ENCODE results near the gene PGBD5. TPM values are rescaled to one million over a fixed set of nuclear protein-coding genes. Genes with fewer than 3 reads are reported as not detected.
A peak's percentile ranks its signal among the peaks of the same experiment; 100 is the strongest.

The PGBD5 gene
- polyA plus RNA-seq, 1 of the 3 experiments (the other 2 are of a cell fraction) = 0.15 TPM

DNA sequence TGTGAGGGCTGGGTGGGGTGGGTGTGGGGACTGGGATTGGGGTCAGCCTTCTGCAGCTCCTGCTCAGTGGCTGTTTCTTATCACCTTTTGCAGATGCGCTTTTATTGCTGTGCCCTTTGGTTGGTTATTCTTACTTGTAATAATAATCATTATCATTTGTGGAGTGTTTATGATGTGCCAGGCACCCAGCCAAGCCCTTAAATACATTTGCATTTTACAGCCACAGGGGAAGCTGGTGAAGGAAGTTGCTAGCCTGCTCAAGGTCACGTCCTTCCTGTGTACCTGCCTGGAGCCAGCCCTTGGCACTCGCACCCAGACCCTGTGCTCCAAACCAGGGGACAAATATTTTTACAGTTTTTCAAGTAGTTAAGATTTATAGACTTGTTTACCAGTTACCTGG, 144.0 kb downstream of the PGBD5 start:
- Histone ChIP-seq H3K4me2 (no peak overlapping the region), H3K4me3 (ENCODE audit: low read depth in 2 of 2, low read length in 1 of 2) (no peak overlapping the region), H3K36me3 (replicated peaks in 1 of 2; ENCODE audit: control insufficient read depth in 1 of 2, insufficient read depth in 2 of 2, low read length in 1 of 2) (peaks cover 3 to 33% of the 10 kb centered on the region in 2 experiments), H3K27me3 (ENCODE audit: insufficient read depth) (no peaks in the 10 kb centered on the region), H3K9me2 (no peaks in the 10 kb centered on the region), H3K79me2 (ENCODE audit: insufficient read depth) (no peaks in the 10 kb centered on the region), H3K4me1 (ENCODE audit: control insufficient read depth in 1 of 2, insufficient read depth in 2 of 2, low read depth in 1 of 2, low read length in 1 of 2) (peaks cover 0 to 22% of the 10 kb centered on the region in 2 experiments; a peak in 1 of 4 replicates), H3K27ac (ENCODE audit: low read depth in 2 of 2, low read length in 1 of 2) (peak overlapping the region in 1 of 2 experiments; percentile 79; a peak in 2 of 4 replicates), H2AFZ (ENCODE audit: low read depth) (no peak overlapping the region), H4K20me1 (ENCODE audit: insufficient read depth) (no peaks in the 10 kb centered on the region), H3F3A (replicated peaks; ENCODE audit: insufficient read depth) (no peaks in the 10 kb centered on the region), H3K9me3 (no peaks in the 10 kb centered on the region), H3K9ac (no peak overlapping the region)
- DNase-seq = peak; percentile 58
- TF ChIP-seq EP300 (IDR thresholded peaks at IDR 0.05; ENCODE audit: borderline replicate concordance in 1 of 2, low read depth in 1 of 2, low read length in 1 of 2) = peak in 1 of 2 experiments; percentile 51; a peak in 1 of 4 replicates
- TF ChIP-seq MEF2A (IDR thresholded peaks at IDR 0.05; ENCODE audit: borderline replicate concordance, low read depth) = no peak
- TF ChIP-seq, protein P1, sequence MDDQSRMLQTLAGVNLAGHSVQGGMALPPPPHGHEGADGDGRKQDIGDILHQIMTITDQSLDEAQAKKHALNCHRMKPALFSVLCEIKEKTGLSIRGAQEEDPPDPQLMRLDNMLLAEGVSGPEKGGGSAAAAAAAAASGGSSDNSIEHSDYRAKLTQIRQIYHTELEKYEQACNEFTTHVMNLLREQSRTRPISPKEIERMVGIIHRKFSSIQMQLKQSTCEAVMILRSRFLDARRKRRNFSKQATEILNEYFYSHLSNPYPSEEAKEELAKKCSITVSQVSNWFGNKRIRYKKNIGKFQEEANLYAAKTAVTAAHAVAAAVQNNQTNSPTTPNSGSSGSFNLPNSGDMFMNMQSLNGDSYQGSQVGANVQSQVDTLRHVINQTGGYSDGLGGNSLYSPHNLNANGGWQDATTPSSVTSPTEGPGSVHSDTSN (IDR thresholded peaks at IDR 0.05) = no peak
- no peak for TF ChIP-seq RXRA (IDR thresholded peaks at IDR 0.05; ENCODE audit: borderline replicate concordance, low read depth)
- no peak for TF ChIP-seq RAD21 (IDR thresholded peaks at IDR 0.05; ENCODE audit: low read length)
- no peak for TF ChIP-seq FOXM1 (IDR thresholded peaks at IDR 0.05; ENCODE audit: low read depth)
- TF ChIP-seq FOXJ3 (CRISPR knock-in tag; IDR thresholded peaks at IDR 0.05) = no peak
- TF ChIP-seq NRF1 (IDR thresholded peaks at IDR 0.05; ENCODE audit: low read depth, low read length) = no peak
- TF ChIP-seq TCF12 (IDR thresholded peaks at IDR 0.05) = no peak
- TF ChIP-seq RCOR1 (IDR thresholded peaks at IDR 0.05; ENCODE audit: low read length) = 0 out of 2 replicates have a peak, but pooled peaks have one; percentile 29
- no peak for TF ChIP-seq ELF1 (IDR thresholded peaks at IDR 0.05)
- no peak for TF ChIP-seq NFIC (IDR thresholded peaks at IDR 0.05; ENCODE audit: borderline replicate concordance)
- TF ChIP-seq, protein P2, sequence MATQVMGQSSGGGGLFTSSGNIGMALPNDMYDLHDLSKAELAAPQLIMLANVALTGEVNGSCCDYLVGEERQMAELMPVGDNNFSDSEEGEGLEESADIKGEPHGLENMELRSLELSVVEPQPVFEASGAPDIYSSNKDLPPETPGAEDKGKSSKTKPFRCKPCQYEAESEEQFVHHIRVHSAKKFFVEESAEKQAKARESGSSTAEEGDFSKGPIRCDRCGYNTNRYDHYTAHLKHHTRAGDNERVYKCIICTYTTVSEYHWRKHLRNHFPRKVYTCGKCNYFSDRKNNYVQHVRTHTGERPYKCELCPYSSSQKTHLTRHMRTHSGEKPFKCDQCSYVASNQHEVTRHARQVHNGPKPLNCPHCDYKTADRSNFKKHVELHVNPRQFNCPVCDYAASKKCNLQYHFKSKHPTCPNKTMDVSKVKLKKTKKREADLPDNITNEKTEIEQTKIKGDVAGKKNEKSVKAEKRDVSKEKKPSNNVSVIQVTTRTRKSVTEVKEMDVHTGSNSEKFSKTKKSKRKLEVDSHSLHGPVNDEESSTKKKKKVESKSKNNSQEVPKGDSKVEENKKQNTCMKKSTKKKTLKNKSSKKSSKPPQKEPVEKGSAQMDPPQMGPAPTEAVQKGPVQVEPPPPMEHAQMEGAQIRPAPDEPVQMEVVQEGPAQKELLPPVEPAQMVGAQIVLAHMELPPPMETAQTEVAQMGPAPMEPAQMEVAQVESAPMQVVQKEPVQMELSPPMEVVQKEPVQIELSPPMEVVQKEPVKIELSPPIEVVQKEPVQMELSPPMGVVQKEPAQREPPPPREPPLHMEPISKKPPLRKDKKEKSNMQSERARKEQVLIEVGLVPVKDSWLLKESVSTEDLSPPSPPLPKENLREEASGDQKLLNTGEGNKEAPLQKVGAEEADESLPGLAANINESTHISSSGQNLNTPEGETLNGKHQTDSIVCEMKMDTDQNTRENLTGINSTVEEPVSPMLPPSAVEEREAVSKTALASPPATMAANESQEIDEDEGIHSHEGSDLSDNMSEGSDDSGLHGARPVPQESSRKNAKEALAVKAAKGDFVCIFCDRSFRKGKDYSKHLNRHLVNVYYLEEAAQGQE (IDR thresholded peaks at IDR 0.05; ENCODE audit: low read depth, low read length) = no peak
- WGBS (ENCODE audit: low lambda C conversion rate) = 70% methylated on average over 3 of the region's 3 CpGs
- ChIA-PET POLR2A (no interaction called here), CTCF (no interaction called here)

DNA sequence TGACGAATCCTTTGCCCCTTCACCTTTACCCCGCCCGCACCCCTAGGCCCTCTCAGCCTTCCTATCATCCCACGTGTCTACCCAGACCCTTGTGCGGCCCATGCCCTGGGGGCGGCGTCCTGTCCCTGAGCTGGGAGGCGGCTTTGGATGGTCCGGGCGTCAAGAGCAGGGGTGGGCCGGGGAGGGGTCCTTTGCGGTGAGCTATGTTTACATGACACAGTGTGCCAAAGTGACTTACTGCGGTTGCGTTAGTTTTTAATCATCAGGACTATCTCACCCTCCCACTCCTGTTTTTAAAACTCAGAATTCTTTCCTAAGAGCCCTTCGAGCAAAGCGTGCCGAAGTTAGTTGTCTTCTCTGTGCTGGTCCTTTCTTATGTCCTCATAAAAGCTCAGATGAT, 144.6 kb downstream of the PGBD5 start:
- CTCF ChIA-PET = no interaction called here
- WGBS (ENCODE audit: low lambda C conversion rate) = 94% methylated on average over 17 of the region's 17 CpGs
- no peak for DNase-seq
- no peak for TF ChIP-seq MEF2A (IDR thresholded peaks at IDR 0.05; ENCODE audit: borderline replicate concordance, low read depth)
- TF ChIP-seq FOXM1 (IDR thresholded peaks at IDR 0.05; ENCODE audit: low read depth) = no peak
- TF ChIP-seq RFX5 (IDR thresholded peaks at IDR 0.05; ENCODE audit: low read length) = no peak
- no peak for TF ChIP-seq TEAD4 (IDR thresholded peaks at IDR 0.05; ENCODE audit: borderline replicate concordance, insufficient read depth)
- TF ChIP-seq, protein P3, sequence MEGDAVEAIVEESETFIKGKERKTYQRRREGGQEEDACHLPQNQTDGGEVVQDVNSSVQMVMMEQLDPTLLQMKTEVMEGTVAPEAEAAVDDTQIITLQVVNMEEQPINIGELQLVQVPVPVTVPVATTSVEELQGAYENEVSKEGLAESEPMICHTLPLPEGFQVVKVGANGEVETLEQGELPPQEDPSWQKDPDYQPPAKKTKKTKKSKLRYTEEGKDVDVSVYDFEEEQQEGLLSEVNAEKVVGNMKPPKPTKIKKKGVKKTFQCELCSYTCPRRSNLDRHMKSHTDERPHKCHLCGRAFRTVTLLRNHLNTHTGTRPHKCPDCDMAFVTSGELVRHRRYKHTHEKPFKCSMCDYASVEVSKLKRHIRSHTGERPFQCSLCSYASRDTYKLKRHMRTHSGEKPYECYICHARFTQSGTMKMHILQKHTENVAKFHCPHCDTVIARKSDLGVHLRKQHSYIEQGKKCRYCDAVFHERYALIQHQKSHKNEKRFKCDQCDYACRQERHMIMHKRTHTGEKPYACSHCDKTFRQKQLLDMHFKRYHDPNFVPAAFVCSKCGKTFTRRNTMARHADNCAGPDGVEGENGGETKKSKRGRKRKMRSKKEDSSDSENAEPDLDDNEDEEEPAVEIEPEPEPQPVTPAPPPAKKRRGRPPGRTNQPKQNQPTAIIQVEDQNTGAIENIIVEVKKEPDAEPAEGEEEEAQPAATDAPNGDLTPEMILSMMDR (IDR thresholded peaks at IDR 0.05) = no peak
- TF ChIP-seq NRF1 (IDR thresholded peaks at IDR 0.05; ENCODE audit: low read depth, low read length) = no peak
- no peak for TF ChIP-seq TCF12 (IDR thresholded peaks at IDR 0.05)
- no peak for TF ChIP-seq RXRA (IDR thresholded peaks at IDR 0.05; ENCODE audit: borderline replicate concordance, low read depth)
- TF ChIP-seq RAD21 (IDR thresholded peaks at IDR 0.05; ENCODE audit: low read length) = no peak
- TF ChIP-seq MXI1 (IDR thresholded peaks at IDR 0.05; ENCODE audit: low read depth, low read length) = no peak
- no peak for TF ChIP-seq FOSL2 (IDR thresholded peaks at IDR 0.05; ENCODE audit: borderline replicate concordance, low read depth)
- no peak for TF ChIP-seq EP300 (IDR thresholded peaks at IDR 0.05; ENCODE audit: borderline replicate concordance in 1 of 2, low read depth in 1 of 2, low read length in 1 of 2)
- TF ChIP-seq, protein P4, sequence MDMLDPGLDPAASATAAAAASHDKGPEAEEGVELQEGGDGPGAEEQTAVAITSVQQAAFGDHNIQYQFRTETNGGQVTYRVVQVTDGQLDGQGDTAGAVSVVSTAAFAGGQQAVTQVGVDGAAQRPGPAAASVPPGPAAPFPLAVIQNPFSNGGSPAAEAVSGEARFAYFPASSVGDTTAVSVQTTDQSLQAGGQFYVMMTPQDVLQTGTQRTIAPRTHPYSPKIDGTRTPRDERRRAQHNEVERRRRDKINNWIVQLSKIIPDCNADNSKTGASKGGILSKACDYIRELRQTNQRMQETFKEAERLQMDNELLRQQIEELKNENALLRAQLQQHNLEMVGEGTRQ (IDR thresholded peaks at IDR 0.05; ENCODE audit: borderline replicate concordance, low read depth, low read length) = no peak

More for the DNA sequence above, 144.6 kb downstream of the PGBD5 start:
- Histone ChIP-seq H3K9me3 (no peaks in the 10 kb centered on the region), H3K4me1 (ENCODE audit: control insufficient read depth in 1 of 2, insufficient read depth in 2 of 2, low read depth in 1 of 2, low read length in 1 of 2) (peaks cover 0 to 24% of the 10 kb centered on the region in 2 experiments; a peak in 1 of 4 replicates), H3K4me3 (ENCODE audit: low read depth in 2 of 2, low read length in 1 of 2) (no peak overlapping the region), H3K4me2 (no peak overlapping the region), H3K27me3 (ENCODE audit: insufficient read depth) (no peaks in the 10 kb centered on the region), H3K79me2 (ENCODE audit: insufficient read depth) (no peaks in the 10 kb centered on the region), H3F3A (replicated peaks; ENCODE audit: insufficient read depth) (no peaks in the 10 kb centered on the region), H3K27ac (ENCODE audit: low read depth in 2 of 2, low read length in 1 of 2) (peak overlapping the region in 1 of 2 experiments; percentile 79; a peak in 2 of 4 replicates), H3K36me3 (replicated peaks in 1 of 2; ENCODE audit: control insufficient read depth in 1 of 2, insufficient read depth in 2 of 2, low read length in 1 of 2) (peaks cover 7 to 39% of the 10 kb centered on the region in 2 experiments), H2AFZ (ENCODE audit: low read depth) (no peak overlapping the region), H3K9me2 (no peaks in the 10 kb centered on the region), H3K9ac (no peak overlapping the region), H4K20me1 (ENCODE audit: insufficient read depth) (no peaks in the 10 kb centered on the region)
- POLR2A ChIA-PET = no interaction called here

Measured in SK-N-SH (cell line).